Transverse colon (tissue), 4 donors: Measurements from ENCODE around the gene PLA1A.

Source experiments
- POLR2A ChIP-seq: fragments of 450-650 bp; IDR thresholded peaks from one replicate; pipeline ENCODE4 v1.6.1; 2016; ENCODE audit warnings: antibody characterized with exemption, mild to moderate bottlenecking, moderate library complexity
- POLR2AphosphoS5 ChIP-seq, 3 donors: sonication (generic); formaldehyde crosslinking; IDR thresholded peaks; one replicate each; pipeline ENCODE4 v1.6.1; 2016; ENCODE audit warnings: antibody characterized with exemption in 3 of 3
- TF ChIP-seq, protein P1 (sequence below), 5 experiments: fragments of 200-600 bp in 3 of 5; fragments of 450-650 bp in 2 of 5; sonication (generic) in 3 of 5; IDR thresholded peaks; 1 replicate in 2 of 5; 2 replicates in 3 of 5; pipeline ENCODE4 v1.5.1; 2016 to 2017; ENCODE audit warnings: antibody characterized with exemption in 5 of 5, inconsistent platforms in 3 of 5, mild to moderate bottlenecking in 2 of 5, moderate library complexity in 1 of 5

- TF ChIP-seq POLR2A (no peak), POLR2AphosphoS5 (IDR thresholded peaks at IDR 0.05) (peak in 1 of 3 donors; percentile 17)
- TF ChIP-seq, protein P1, sequence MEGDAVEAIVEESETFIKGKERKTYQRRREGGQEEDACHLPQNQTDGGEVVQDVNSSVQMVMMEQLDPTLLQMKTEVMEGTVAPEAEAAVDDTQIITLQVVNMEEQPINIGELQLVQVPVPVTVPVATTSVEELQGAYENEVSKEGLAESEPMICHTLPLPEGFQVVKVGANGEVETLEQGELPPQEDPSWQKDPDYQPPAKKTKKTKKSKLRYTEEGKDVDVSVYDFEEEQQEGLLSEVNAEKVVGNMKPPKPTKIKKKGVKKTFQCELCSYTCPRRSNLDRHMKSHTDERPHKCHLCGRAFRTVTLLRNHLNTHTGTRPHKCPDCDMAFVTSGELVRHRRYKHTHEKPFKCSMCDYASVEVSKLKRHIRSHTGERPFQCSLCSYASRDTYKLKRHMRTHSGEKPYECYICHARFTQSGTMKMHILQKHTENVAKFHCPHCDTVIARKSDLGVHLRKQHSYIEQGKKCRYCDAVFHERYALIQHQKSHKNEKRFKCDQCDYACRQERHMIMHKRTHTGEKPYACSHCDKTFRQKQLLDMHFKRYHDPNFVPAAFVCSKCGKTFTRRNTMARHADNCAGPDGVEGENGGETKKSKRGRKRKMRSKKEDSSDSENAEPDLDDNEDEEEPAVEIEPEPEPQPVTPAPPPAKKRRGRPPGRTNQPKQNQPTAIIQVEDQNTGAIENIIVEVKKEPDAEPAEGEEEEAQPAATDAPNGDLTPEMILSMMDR (IDR thresholded peaks at IDR 0.05) = no peak
Observed at GRCh38 chr3:119664850-119665379, 67.2 kb downstream of the PLA1A start.
